Measurements from ENCODE around the gene ACMSD. TPM values are rescaled to one million over a fixed set of nuclear protein-coding genes. Genes with fewer than 3 reads are reported as not detected.
"Not testable (repeated sequence)": the region's sequence is repeated elsewhere in the genome, so short reads cannot be mapped to it uniquely, and the experiment has no call there.

Gene ACMSD
- total RNA-seq, 4 donors from 2014 or later, result 1.2 TPM; not detected in 3

DNA sequence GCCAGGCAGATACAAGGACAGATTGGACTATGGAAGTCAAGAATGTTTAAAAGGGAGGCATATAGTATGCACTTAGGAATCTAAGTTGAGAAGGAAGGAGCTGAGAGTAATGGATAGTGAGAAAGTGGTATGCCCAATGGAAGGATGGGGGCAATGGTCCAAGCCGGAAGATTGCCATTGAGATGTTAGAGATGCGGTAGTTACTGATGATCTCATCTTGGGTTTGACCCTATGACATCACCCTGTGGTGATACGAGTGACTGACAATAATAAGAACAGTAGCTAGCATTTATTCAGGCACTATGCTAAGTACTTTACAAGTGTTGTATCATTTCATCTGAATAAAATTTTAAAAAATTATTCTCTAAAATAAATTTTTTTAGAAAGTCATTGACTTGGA, 38.5 kb upstream of the ACMSD start:
- Histone ChIP-seq H3K27ac (no peak overlapping the region), H3K9me3 (no peaks in the 10 kb centered on the region), H3K36me3 (no peaks in the 10 kb centered on the region), H3K4me3 (no peak overlapping the region), H3K27me3 (no peaks in the 10 kb centered on the region), H3K4me1 (no peaks in the 10 kb centered on the region)
- TF ChIP-seq, protein P1, sequence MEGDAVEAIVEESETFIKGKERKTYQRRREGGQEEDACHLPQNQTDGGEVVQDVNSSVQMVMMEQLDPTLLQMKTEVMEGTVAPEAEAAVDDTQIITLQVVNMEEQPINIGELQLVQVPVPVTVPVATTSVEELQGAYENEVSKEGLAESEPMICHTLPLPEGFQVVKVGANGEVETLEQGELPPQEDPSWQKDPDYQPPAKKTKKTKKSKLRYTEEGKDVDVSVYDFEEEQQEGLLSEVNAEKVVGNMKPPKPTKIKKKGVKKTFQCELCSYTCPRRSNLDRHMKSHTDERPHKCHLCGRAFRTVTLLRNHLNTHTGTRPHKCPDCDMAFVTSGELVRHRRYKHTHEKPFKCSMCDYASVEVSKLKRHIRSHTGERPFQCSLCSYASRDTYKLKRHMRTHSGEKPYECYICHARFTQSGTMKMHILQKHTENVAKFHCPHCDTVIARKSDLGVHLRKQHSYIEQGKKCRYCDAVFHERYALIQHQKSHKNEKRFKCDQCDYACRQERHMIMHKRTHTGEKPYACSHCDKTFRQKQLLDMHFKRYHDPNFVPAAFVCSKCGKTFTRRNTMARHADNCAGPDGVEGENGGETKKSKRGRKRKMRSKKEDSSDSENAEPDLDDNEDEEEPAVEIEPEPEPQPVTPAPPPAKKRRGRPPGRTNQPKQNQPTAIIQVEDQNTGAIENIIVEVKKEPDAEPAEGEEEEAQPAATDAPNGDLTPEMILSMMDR (IDR thresholded peaks at IDR 0.05), result no peak
- no peak for TF ChIP-seq POLR2A (IDR thresholded peaks at IDR 0.05)
- DNase-seq, result no peak

DNA sequence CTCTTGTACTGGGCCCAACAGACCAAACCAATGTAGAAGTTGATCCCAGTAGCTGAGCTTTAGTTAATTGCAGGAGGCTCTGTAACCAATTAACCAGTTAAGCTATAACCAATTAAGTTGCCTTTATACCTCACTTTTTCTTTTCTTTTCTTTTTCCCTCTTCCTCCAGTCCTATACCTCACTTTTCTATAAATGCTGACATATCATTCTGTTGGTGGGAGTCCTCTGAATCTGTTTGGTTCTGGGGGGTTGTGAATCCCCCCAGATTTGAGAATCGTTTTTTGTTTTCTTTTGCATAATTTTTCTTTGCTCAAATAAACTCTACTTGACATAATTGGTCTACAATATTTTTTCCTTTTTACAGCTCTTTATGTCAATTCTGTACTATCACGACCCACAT, 38.1 kb upstream of the ACMSD start:
- Histone ChIP-seq H3K27me3 (no peaks in the 10 kb centered on the region), H3K4me1 (no peaks in the 10 kb centered on the region), H3K9me3 (no peaks in the 10 kb centered on the region), H3K27ac (no peak overlapping the region), H3K36me3 (no peaks in the 10 kb centered on the region), H3K4me3 (no peak overlapping the region)
- DNase-seq, result no peak
- no peak for TF ChIP-seq POLR2A (IDR thresholded peaks at IDR 0.05)
- TF ChIP-seq, protein P1 (IDR thresholded peaks at IDR 0.05), result no peak

DNA sequence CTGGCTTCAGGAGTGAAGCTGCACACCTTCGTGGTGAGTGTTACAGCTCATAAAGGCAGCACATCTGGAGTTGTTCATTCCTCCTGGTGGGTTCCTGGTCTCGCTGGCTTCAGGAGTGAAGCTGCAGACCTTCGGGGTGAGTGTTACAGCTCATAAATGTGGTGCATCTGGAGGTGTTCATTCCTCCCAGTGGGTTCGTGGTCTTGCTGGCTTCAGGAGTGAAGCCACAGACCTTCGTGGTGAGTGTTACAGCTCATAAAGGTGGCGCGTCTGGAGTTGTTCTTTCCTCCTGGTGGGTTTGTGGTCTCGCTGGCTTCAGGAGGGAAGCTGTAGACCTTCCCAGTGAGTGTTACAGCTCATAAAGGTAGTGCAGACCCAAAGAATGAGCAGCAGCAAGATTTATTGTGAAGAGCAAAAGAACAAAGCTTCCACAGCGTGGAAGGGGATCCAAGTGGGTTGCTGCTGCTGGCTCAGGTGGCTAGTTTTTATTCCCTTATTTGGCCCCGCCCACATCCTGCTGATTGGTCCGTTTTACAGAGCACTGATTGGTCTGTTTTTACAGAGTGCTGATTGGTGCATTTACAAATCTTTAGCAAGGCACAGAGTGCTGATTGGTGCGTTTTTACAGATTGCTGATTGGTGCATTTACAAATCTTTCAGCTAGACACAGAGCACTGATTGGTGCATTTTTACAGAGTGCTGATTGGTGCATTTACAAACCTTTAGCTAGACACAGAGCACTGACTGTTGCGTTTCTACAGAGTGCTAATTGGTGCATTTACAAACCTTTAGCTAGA, 34.6 kb upstream of the ACMSD start:
- not testable (repeated sequence) for H3K36me3 ChIP-seq, H3K27ac ChIP-seq, DNase-seq, H3K27me3 ChIP-seq, H3K4me1 ChIP-seq, H3K4me3 ChIP-seq, H3K9me3 ChIP-seq

DNA sequence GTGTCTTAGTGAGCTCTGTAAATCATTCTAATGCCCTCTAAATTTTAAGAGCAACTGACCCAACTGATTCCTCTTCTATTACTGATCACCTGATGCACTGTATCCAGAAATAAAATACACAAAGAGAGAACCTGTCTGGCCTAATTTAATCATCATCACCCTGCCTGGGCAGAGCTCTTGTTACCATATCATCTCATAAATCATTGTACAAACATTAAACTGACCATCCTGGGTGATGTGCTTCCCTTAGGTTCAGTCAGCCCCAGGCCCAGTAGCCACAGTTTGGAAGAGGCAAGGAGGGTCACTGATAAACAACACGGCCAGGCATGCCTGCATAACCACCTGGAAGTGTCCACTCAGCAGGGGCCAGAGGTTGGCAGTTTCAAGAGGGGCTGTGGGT, 22.7 kb upstream of the ACMSD start:
- Histone ChIP-seq H3K27ac (no peak overlapping the region), H3K4me3 (no peak overlapping the region)
- no peak for TF ChIP-seq POLR2A (IDR thresholded peaks at IDR 0.05)
- TF ChIP-seq, protein P1 (IDR thresholded peaks at IDR 0.05), result no peak

DNA sequence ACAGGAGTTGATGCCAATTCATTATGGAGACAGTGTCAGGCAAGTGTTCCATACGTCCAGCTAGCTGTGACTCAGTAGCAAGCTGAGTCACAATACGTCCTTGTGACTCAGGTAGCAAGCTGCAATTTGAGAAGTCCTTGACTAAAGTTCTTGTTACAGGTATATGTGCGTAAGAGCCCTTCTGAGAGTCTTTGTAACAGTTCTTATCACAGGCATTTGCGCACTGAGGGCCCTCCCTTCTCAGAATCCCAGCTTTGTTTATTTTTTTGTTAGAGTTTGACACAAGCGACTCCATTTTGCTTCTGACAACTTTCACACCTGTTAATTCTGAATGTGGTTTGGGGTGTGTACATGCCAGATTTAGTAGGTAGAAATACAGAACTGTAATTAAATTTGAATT, 20.1 kb upstream of the ACMSD start:
- no peak for DNase-seq
- H3K4me3 ChIP-seq, result no peak overlapping the region
- H3K27me3 ChIP-seq, result no peaks in the 10 kb centered on the region

More for the DNA sequence above, 22.7 kb upstream of the ACMSD start:
- no peaks in the 10 kb centered on the region for H3K36me3 ChIP-seq
- peaks cover 0 to 15% (median 4%) of the 10 kb centered on the region in 4 donors for H3K9me3 ChIP-seq
- H3K27me3 ChIP-seq, result no peaks in the 10 kb centered on the region
- no peak for DNase-seq
- no peaks in the 10 kb centered on the region for H3K4me1 ChIP-seq

DNA sequence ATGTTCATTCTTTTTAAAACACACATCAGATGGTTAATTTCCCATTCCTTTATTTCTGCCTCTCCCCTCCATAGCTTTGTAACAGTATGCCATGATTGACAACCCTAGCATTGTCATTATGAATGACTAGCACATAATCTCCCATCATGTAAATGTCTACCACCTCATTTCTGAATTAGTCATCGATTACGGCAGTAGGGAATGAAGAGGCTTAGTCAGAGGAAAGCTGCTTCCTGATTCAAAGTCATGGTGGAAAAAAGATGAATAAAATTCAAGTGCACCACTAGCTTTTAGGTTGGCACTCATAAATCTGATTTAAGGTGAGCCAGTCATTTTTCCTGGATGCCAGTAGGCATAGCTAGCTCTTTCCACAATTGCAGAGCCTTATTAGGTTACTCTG, 19.1 kb upstream of the ACMSD start:
- no peaks in the 10 kb centered on the region for H3K4me1 ChIP-seq
- TF ChIP-seq, protein P1 (IDR thresholded peaks at IDR 0.05), result no peak
- TF ChIP-seq POLR2A (IDR thresholded peaks at IDR 0.05), result no peak
- no peak overlapping the region for H3K4me3 ChIP-seq
- H3K9me3 ChIP-seq, result no peaks in the 10 kb centered on the region
- no peaks in the 10 kb centered on the region for H3K27me3 ChIP-seq
- DNase-seq, result no peak
- H3K36me3 ChIP-seq, result no peaks in the 10 kb centered on the region
- H3K27ac ChIP-seq, result no peak overlapping the region

More for the DNA sequence above, 20.1 kb upstream of the ACMSD start:
- Histone ChIP-seq H3K27ac (no peak overlapping the region), H3K36me3 (no peaks in the 10 kb centered on the region), H3K4me1 (no peaks in the 10 kb centered on the region), H3K9me3 (no peaks in the 10 kb centered on the region)
- TF ChIP-seq, protein P1 (IDR thresholded peaks at IDR 0.05), result no peak
- no peak for TF ChIP-seq POLR2A (IDR thresholded peaks at IDR 0.05)
